NCI-H2107 (cell line): ENCODE measurements around the gene TTF1.

ENCODE experiments used
- DNase-seq: peaks from one replicate; lab custom pipeline; 2025; lab: John Stamatoyannopoulos, UW

The TTF1 gene

GRCh38 chr9:132406554-132407122, at the start of gene TTF1:
TSS of gene TTF1 (minus strand) at chr9:132406840. CDS start at chr9:132402821, 4,019 bp downstream.
- DNase-seq, result peak; percentile 65

- no peak for DNase-seq
These were observed 49.6 kb upstream of the TTF1 start for GRCh38 chr9:132456241-132456640.

GRCh38 chr9:132451276-132451675, 44.6 kb upstream of the TTF1 start:
- no peak for DNase-seq

- DNase-seq, result no peak
These were observed 41.3 kb upstream of the TTF1 start for GRCh38 chr9:132447902-132448301.

GRCh38 chr9:132447346-132447745, 40.7 kb upstream of the TTF1 start:
- no peak for DNase-seq

- no peak for DNase-seq
These were observed 40.2 kb upstream of the TTF1 start for GRCh38 chr9:132446887-132447286.

- no peak for DNase-seq
These were observed 37.4 kb upstream of the TTF1 start for GRCh38 chr9:132443951-132444607.

GRCh38 chr9:132441404-132441803, 34.8 kb upstream of the TTF1 start:
- no peak for DNase-seq

GRCh38 chr9:132440735-132441134, 34.1 kb upstream of the TTF1 start:
- DNase-seq, result no peak

GRCh38 chr9:132439153-132439552, 32.5 kb upstream of the TTF1 start:
- DNase-seq, result no peak

- DNase-seq, result no peak
These were observed 28.2 kb upstream of the TTF1 start for GRCh38 chr9:132434881-132435280.

- DNase-seq, result no peak
These were observed 24.4 kb upstream of the TTF1 start for GRCh38 chr9:132430998-132431397.

- no peak for DNase-seq
These were observed 20.2 kb upstream of the TTF1 start for GRCh38 chr9:132426639-132427414.

- DNase-seq, result no peak
These were observed 19.0 kb upstream of the TTF1 start for GRCh38 chr9:132425675-132426062.

GRCh38 chr9:132424857-132425674, 18.4 kb upstream of the TTF1 start:
- DNase-seq, result no peak

- no peak for DNase-seq
These were observed 16.9 kb upstream of the TTF1 start for GRCh38 chr9:132423503-132423902.

- DNase-seq, result no peak
These were observed 15.9 kb upstream of the TTF1 start for GRCh38 chr9:132422574-132422973.

- DNase-seq, result no peak
These were observed 12.2 kb upstream of the TTF1 start for GRCh38 chr9:132418726-132419363.

GRCh38 chr9:132415181-132415580, 8.5 kb upstream of the TTF1 start:
- no peak for DNase-seq

GRCh38 chr9:132414731-132415130, 8.1 kb upstream of the TTF1 start:
- no peak for DNase-seq

- no peak for DNase-seq
These were observed 7.3 kb upstream of the TTF1 start for GRCh38 chr9:132413926-132414325.

GRCh38 chr9:132412089-132412488, 5.4 kb upstream of the TTF1 start:
- DNase-seq, result no peak
